ENCODE data around the gene NEK4. TPM values are rescaled to one million over a fixed set of nuclear protein-coding genes. Genes with fewer than 3 reads are reported as not detected.

Gene NEK4
- total and polyA plus RNA-seq, 2 of the 13 experiments (the other 11 are each of a cell fraction or from before 2014, with no cell fraction given): 16.5 to 38.0 TPM

DNA sequence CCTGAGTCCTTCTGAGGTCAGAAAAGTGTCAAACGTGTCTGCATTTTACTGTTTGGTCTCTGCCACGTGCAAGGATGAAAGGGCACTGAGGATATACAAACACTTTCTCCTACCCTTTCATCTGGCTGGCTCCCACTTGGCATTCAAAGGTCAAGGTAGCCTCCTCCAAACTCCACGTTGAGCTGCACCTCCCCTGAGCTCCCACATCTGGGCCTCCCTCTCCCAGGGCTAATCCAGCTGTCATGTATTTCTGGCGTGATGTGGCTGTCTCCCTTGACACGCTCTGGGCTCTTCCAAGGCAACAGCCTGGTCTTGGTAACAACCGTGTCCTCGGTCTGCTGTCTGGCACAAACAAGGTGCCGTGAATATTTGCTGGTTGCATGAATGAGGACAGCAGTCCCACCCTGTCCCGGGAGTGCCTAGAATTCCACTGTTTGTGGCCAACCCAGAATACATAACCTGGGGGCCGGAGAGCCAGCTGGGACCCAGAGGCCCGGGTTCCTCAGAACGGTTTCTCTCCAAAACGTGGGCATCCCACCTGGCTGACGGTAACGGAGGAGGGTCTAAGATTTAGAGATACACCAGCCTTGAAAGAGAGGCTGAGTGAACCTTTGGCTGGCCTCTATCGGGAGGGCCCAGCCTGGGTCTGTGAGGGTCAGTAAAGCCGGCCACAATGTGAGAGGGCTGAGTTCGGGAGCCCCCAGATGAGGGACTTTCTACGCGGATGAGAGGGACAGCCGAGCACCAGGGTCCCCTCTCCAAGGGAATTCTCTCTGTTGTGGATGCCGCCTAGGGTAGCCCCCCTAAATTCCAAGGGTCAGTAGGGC lies 65.9 kb downstream of the NEK4 start (continued):
- TF ChIP-seq, protein P1, sequence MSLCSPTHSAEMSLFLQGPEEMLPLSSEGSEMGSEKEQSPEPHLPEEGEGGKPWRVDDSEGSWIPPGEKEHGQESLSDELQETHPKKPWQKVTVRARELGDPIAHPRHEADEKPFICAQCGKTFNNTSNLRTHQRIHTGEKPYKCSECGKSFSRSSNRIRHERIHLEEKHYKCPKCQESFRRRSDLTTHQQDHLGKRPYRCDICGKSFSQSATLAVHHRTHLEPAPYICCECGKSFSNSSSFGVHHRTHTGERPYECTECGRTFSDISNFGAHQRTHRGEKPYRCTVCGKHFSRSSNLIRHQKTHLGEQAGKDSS (CRISPR knock-in tag; IDR thresholded peaks at IDR 0.05; ENCODE audit: borderline replicate concordance, low read depth): peak; percentile 86; the same call in 1 of the 2 replicates
- peak; percentile 96 for TF ChIP-seq ZNF335 (CRISPR knock-in tag; IDR thresholded peaks at IDR 0.05)
- TF ChIP-seq SAP130 (CRISPR knock-in tag; IDR thresholded peaks at IDR 0.05; ENCODE audit: low read depth): peak; percentile 98
- TF ChIP-seq, protein P2, sequence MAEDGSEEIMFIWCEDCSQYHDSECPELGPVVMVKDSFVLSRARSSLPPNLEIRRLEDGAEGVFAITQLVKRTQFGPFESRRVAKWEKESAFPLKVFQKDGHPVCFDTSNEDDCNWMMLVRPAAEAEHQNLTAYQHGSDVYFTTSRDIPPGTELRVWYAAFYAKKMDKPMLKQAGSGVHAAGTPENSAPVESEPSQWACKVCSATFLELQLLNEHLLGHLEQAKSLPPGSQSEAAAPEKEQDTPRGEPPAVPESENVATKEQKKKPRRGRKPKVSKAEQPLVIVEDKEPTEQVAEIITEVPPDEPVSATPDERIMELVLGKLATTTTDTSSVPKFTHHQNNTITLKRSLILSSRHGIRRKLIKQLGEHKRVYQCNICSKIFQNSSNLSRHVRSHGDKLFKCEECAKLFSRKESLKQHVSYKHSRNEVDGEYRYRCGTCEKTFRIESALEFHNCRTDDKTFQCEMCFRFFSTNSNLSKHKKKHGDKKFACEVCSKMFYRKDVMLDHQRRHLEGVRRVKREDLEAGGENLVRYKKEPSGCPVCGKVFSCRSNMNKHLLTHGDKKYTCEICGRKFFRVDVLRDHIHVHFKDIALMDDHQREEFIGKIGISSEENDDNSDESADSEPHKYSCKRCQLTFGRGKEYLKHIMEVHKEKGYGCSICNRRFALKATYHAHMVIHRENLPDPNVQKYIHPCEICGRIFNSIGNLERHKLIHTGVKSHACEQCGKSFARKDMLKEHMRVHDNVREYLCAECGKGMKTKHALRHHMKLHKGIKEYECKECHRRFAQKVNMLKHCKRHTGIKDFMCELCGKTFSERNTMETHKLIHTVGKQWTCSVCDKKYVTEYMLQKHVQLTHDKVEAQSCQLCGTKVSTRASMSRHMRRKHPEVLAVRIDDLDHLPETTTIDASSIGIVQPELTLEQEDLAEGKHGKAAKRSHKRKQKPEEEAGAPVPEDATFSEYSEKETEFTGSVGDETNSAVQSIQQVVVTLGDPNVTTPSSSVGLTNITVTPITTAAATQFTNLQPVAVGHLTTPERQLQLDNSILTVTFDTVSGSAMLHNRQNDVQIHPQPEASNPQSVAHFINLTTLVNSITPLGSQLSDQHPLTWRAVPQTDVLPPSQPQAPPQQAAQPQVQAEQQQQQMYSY (CRISPR knock-in tag; IDR thresholded peaks at IDR 0.05): peak; percentile 88
- TF ChIP-seq, protein P3, sequence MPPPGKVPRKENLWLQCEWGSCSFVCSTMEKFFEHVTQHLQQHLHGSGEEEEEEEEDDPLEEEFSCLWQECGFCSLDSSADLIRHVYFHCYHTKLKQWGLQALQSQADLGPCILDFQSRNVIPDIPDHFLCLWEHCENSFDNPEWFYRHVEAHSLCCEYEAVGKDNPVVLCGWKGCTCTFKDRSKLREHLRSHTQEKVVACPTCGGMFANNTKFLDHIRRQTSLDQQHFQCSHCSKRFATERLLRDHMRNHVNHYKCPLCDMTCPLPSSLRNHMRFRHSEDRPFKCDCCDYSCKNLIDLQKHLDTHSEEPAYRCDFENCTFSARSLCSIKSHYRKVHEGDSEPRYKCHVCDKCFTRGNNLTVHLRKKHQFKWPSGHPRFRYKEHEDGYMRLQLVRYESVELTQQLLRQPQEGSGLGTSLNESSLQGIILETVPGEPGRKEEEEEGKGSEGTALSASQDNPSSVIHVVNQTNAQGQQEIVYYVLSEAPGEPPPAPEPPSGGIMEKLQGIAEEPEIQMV (CRISPR knock-in tag; IDR thresholded peaks at IDR 0.05; ENCODE audit: low read depth): peak; percentile 28; the same call in 1 of the 2 replicates
- TF ChIP-seq, protein P4, sequence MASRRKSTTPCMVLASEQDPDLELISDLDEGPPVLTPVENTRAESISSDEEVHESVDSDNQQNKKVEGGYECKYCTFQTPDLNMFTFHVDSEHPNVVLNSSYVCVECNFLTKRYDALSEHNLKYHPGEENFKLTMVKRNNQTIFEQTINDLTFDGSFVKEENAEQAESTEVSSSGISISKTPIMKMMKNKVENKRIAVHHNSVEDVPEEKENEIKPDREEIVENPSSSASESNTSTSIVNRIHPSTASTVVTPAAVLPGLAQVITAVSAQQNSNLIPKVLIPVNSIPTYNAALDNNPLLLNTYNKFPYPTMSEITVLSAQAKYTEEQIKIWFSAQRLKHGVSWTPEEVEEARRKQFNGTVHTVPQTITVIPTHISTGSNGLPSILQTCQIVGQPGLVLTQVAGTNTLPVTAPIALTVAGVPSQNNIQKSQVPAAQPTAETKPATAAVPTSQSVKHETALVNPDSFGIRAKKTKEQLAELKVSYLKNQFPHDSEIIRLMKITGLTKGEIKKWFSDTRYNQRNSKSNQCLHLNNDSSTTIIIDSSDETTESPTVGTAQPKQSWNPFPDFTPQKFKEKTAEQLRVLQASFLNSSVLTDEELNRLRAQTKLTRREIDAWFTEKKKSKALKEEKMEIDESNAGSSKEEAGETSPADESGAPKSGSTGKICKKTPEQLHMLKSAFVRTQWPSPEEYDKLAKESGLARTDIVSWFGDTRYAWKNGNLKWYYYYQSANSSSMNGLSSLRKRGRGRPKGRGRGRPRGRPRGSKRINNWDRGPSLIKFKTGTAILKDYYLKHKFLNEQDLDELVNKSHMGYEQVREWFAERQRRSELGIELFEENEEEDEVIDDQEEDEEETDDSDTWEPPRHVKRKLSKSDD (CRISPR knock-in tag; IDR thresholded peaks at IDR 0.05; ENCODE audit: low read depth): peak; percentile 67
- 0 out of 2 replicates have a peak, but pooled peaks have one; percentile 62 for TF ChIP-seq ZNF615 (CRISPR knock-in tag; IDR thresholded peaks at IDR 0.05; ENCODE audit: borderline replicate concordance)
- TF ChIP-seq YEATS4 (CRISPR knock-in tag; IDR thresholded peaks at IDR 0.05; ENCODE audit: borderline replicate concordance): peak; percentile 82
- no peak for TF ChIP-seq ZNF292 (CRISPR knock-in tag; IDR thresholded peaks at IDR 0.05; ENCODE audit: borderline replicate concordance, low read depth)
- TF ChIP-seq ARNT2 (CRISPR knock-in tag; IDR thresholded peaks at IDR 0.05; ENCODE audit: low read depth): peak; percentile 24; the same call in 1 of the 2 replicates
- no peak for TF ChIP-seq ZKSCAN1 (IDR thresholded peaks at IDR 0.05; ENCODE audit: low read length)
- TF ChIP-seq NFYB (CRISPR knock-in tag; IDR thresholded peaks at IDR 0.05): no peak
- TF ChIP-seq, protein P5, sequence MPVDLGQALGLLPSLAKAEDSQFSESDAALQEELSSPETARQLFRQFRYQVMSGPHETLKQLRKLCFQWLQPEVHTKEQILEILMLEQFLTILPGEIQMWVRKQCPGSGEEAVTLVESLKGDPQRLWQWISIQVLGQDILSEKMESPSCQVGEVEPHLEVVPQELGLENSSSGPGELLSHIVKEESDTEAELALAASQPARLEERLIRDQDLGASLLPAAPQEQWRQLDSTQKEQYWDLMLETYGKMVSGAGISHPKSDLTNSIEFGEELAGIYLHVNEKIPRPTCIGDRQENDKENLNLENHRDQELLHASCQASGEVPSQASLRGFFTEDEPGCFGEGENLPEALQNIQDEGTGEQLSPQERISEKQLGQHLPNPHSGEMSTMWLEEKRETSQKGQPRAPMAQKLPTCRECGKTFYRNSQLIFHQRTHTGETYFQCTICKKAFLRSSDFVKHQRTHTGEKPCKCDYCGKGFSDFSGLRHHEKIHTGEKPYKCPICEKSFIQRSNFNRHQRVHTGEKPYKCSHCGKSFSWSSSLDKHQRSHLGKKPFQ (CRISPR knock-in tag; IDR thresholded peaks at IDR 0.05; ENCODE audit: insufficient replicate concordance): no peak
- 0 out of 2 replicates have a peak, but pooled peaks have one; percentile 6 for TF ChIP-seq ZNF317 (CRISPR knock-in tag; IDR thresholded peaks at IDR 0.05)
- TF ChIP-seq ZNF7 (CRISPR knock-in tag; IDR thresholded peaks at IDR 0.05): no peak
- TF ChIP-seq HDAC2 (CRISPR knock-in tag; IDR thresholded peaks at IDR 0.05): peak; percentile 90
- TF ChIP-seq MIXL1 (CRISPR knock-in tag; IDR thresholded peaks at IDR 0.05): peak; percentile 87

All from HepG2 (cell line).